Stomach (tissue), 4 donors: ENCODE data around the gene MYBPC2.

Source experiments
- CTCF ChIP-seq, 7 experiments: fragments of 450-650 bp in 4 of 7; fragments of 200-600 bp in 3 of 7; sonication (generic) in 3 of 7; IDR thresholded peaks; one replicate each; pipeline ENCODE4 v1.5.1; 2016 to 2019; ENCODE audit warnings: antibody characterized with exemption in 7 of 7, control low read depth in 2 of 7, mild to moderate bottlenecking in 1 of 7
- EP300 ChIP-seq: sonication (generic); formaldehyde crosslinking; IDR thresholded peaks from one replicate; pipeline ENCODE4 v1.6.1; 2017; ENCODE audit warnings: antibody characterized with exemption
- POLR2A ChIP-seq, 4 donors: fragments of 450-650 bp; IDR thresholded peaks; one replicate each; pipeline ENCODE4 v1.6.1; 2016; ENCODE audit warnings: antibody characterized with exemption in 4 of 4, control low read depth in 2 of 4, mild to moderate bottlenecking in 1 of 4, moderate library complexity in 1 of 4
- POLR2AphosphoS5 ChIP-seq, 3 donors: sonication (generic); formaldehyde crosslinking; IDR thresholded peaks; one replicate each; pipeline ENCODE4 v1.6.1; 2016; ENCODE audit warnings: antibody characterized with exemption in 3 of 3

GRCh38 chr19:50427997-50428425, 4.7 kb upstream of the MYBPC2 start:
- TF ChIP-seq CTCF (IDR thresholded peaks at IDR 0.05): no peak
- TF ChIP-seq EP300: no peak
- TF ChIP-seq POLR2A (IDR thresholded peaks at IDR 0.05): no peak
- TF ChIP-seq POLR2AphosphoS5 (IDR thresholded peaks at IDR 0.05): peak in 2 of 3 donors; percentile 46 to 49
